Ovary (tissue), 3 donors: ENCODE results near the gene TAF3.

Experiments used
- EP300 ChIP-seq: sonication (generic); formaldehyde crosslinking; IDR thresholded peaks from one replicate; pipeline ENCODE4 v1.6.1; 2017; ENCODE audit warnings: antibody characterized with exemption
- POLR2A ChIP-seq: fragments of 450-650 bp; IDR thresholded peaks from one replicate; pipeline ENCODE4 v1.6.1; 2017; ENCODE audit warnings: antibody characterized with exemption, mild to moderate bottlenecking, moderate library complexity
- TF ChIP-seq, protein P1 (sequence below), 3 donors: fragments of 450-650 bp in 2 of 3; fragments of 200-600 bp in 1 of 3; IDR thresholded peaks; one replicate each; pipeline versions ENCODE4 v1.5.1 to v1.8.0; 2016 to 2022; ENCODE audit warnings: antibody characterized with exemption in 3 of 3, mild to moderate bottlenecking in 1 of 3
- donor health status: DM: no; HTN: no; CAD: no.

DNA sequence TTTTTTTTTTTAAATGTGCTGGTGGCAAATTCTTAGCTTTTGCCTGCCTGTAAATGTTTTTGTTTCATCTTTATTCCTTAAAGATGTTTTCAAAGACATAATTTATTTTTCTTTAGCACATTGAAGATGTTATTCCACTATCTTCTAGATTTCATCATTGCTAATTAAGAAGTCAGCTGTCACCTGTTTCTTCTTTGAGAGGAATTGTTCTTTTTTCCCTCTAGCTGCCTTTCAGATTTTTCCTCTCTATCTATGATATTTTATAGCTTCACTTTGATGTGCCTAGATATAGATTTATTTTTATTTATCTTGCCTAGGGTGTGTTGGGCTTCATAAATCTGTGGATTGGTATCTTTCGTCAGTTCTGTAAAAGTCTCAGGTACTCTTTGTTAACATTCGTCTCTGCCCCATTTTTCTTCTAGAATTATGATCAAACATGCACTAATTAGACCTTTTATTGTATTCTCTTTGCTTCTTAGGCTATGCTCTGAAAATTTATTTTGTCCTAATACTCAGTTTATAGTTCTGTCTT lies 186.2 kb downstream of the TAF3 start:
- TF ChIP-seq, protein P1, sequence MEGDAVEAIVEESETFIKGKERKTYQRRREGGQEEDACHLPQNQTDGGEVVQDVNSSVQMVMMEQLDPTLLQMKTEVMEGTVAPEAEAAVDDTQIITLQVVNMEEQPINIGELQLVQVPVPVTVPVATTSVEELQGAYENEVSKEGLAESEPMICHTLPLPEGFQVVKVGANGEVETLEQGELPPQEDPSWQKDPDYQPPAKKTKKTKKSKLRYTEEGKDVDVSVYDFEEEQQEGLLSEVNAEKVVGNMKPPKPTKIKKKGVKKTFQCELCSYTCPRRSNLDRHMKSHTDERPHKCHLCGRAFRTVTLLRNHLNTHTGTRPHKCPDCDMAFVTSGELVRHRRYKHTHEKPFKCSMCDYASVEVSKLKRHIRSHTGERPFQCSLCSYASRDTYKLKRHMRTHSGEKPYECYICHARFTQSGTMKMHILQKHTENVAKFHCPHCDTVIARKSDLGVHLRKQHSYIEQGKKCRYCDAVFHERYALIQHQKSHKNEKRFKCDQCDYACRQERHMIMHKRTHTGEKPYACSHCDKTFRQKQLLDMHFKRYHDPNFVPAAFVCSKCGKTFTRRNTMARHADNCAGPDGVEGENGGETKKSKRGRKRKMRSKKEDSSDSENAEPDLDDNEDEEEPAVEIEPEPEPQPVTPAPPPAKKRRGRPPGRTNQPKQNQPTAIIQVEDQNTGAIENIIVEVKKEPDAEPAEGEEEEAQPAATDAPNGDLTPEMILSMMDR (IDR thresholded peaks at IDR 0.05) = no peak
- TF ChIP-seq POLR2A (no peak), EP300 (no peak)
